ENCODE data around the gene PRR5L. TPM values are rescaled to one million over a fixed set of nuclear protein-coding genes. Genes with fewer than 3 reads are reported as not detected.
A peak's percentile ranks its signal among the peaks of the same experiment; 100 is the strongest.

Gene PRR5L
- total and polyA plus RNA-seq, 9 donors, result 5.9 to 56.3 (median 22.1) TPM

DNA sequence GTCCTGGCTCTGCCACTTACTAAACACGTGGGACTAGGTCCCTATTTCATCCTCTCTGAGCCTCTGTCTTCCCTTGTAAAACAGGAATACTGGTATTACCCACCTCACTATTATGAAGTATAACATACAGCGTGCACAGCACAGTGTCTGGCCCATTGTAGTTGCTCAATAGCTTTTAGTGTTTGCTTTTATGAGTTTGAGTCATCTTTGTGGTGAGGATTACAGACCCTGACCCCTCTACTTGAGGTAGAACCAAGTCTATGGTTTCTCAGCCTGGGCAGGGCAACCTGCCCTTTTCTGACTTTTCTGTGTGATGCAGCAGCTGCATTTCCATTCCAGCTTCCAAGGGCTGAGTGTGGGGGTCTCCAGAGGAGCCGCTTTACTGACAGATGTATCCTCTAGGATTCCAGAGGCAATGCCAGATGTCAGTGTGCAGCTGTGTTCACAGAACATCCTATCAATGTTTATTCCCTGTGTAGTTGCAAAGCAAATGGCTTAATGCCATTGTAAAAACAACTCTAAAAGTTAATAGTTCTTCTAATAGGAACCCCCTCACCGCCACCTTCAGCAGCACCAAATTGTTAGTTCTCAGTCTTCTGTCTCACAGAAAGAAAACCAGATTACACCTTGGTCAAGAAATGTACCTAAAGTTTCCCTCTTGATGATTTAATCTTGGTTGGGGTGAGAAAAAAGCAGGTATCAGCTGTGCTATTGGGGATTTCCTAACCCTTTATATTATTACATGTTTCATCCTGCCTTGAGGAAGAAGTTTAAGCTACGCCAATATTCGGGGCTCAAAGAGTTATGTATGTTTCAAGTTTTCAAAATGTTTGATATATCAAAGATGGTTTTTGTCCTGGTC lies 16.8 kb downstream of the PRR5L start:
- Histone ChIP-seq H3K4me3 (no peak overlapping the region), H3K27me3 (no peaks in the 10 kb centered on the region), H3K27ac (no peak overlapping the region), H3K9me3 (no peaks in the 10 kb centered on the region), H3K36me3 (no peaks in the 10 kb centered on the region), H3K4me1 (ENCODE audit: insufficient read depth) (peaks cover 12% of the 10 kb centered on the region)
- WGBS, 3 donors, result 14 to 38% (median 29%) methylated on average over 6 of the region's 6 CpGs
- peak in 4 of 5 donors; percentile 38 to 67 (median 50) for DNase-seq
- intact Hi-C loops (cut with DNase I), result no loop called here
- TF ChIP-seq, protein P1, sequence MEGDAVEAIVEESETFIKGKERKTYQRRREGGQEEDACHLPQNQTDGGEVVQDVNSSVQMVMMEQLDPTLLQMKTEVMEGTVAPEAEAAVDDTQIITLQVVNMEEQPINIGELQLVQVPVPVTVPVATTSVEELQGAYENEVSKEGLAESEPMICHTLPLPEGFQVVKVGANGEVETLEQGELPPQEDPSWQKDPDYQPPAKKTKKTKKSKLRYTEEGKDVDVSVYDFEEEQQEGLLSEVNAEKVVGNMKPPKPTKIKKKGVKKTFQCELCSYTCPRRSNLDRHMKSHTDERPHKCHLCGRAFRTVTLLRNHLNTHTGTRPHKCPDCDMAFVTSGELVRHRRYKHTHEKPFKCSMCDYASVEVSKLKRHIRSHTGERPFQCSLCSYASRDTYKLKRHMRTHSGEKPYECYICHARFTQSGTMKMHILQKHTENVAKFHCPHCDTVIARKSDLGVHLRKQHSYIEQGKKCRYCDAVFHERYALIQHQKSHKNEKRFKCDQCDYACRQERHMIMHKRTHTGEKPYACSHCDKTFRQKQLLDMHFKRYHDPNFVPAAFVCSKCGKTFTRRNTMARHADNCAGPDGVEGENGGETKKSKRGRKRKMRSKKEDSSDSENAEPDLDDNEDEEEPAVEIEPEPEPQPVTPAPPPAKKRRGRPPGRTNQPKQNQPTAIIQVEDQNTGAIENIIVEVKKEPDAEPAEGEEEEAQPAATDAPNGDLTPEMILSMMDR (IDR thresholded peaks at IDR 0.05), result no peak
- TF ChIP-seq POLR2A (IDR thresholded peaks at IDR 0.05) (no peak), EP300 (IDR thresholded peaks at IDR 0.05) (no peak)

- no peak for DNase-seq
- Histone ChIP-seq H3K9me3 (no peaks in the 10 kb centered on the region), H3K4me1 (ENCODE audit: insufficient read depth) (peaks cover 12% of the 10 kb centered on the region), H3K36me3 (no peaks in the 10 kb centered on the region), H3K27ac (no peak overlapping the region), H3K27me3 (no peaks in the 10 kb centered on the region), H3K4me3 (no peak overlapping the region)
- TF ChIP-seq, protein P1 (IDR thresholded peaks at IDR 0.05), result no peak
- TF ChIP-seq EP300 (IDR thresholded peaks at IDR 0.05) (no peak), POLR2A (IDR thresholded peaks at IDR 0.05) (no peak)
- intact Hi-C loops (cut with DNase I), result no loop called here
- 72 to 78% (median 77%) methylated on average over 3 of the region's 3 CpGs for WGBS, 3 donors
These were observed 17.8 kb downstream of the PRR5L start for GRCh38 chr11:36313750-36314433.

DNA sequence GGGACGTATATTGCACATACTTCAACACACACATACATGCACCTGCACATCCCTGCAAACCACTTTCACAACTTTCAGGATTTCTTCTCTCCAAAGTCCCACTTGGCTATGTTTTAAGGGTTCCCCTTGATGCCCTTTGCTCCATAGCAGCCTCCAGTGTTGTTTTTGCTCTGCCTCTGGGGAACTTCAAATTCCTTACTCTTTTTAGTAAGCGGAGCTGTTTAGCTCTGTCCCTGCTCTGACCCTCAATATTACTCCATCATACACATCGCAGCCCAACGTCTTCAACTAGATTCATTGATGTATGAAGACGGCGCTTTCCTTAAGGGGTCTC lies 18.3 kb downstream of the PRR5L start:
- Histone ChIP-seq H3K36me3 (no peaks in the 10 kb centered on the region), H3K27ac (no peak overlapping the region), H3K4me1 (ENCODE audit: insufficient read depth) (peaks cover 12% of the 10 kb centered on the region), H3K27me3 (no peaks in the 10 kb centered on the region), H3K4me3 (no peak overlapping the region), H3K9me3 (no peaks in the 10 kb centered on the region)
- WGBS, 3 donors, result 61 to 63% (median 63%) methylated on average over 6 of the region's 6 CpGs
- intact Hi-C loops (cut with DNase I), result no loop called here
- no peak for DNase-seq
- TF ChIP-seq EP300 (IDR thresholded peaks at IDR 0.05) (no peak), POLR2A (IDR thresholded peaks at IDR 0.05) (no peak)
- TF ChIP-seq, protein P1 (IDR thresholded peaks at IDR 0.05), result no peak

DNA sequence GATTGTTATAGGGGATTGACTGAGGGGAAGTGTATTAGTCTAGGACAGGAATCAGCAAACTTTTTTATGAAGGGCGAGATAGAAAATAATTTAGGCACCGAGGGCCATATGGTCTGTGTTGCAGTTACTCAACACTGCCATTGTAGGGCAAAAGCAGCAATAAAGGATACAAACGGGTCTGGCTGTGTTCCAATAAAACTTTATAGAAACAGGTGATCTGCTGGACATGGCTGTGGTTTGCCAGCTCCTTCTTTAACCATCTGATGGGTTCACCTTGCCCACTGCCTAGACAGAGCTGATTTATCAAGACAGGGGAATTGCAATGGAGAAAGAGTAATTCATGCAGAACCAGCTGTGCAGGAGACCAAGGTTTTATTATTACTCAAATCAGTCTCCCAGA lies 20.0 kb downstream of the PRR5L start:
- no peak for DNase-seq
- H3K4me3 ChIP-seq, result no peak overlapping the region
- no peaks in the 10 kb centered on the region for H3K27me3 ChIP-seq
- no peaks in the 10 kb centered on the region for H3K36me3 ChIP-seq
- H3K4me1 ChIP-seq (ENCODE audit: insufficient read depth), result peaks cover 12% of the 10 kb centered on the region
- TF ChIP-seq, protein P1 (IDR thresholded peaks at IDR 0.05), result no peak
- TF ChIP-seq EP300 (IDR thresholded peaks at IDR 0.05) (no peak), POLR2A (IDR thresholded peaks at IDR 0.05) (no peak)
- no peak overlapping the region for H3K27ac ChIP-seq
- no peaks in the 10 kb centered on the region for H3K9me3 ChIP-seq
- 79 to 91% (median 84%) methylated on average over 3 of the region's 3 CpGs for WGBS, 3 donors
- intact Hi-C loops (cut with DNase I), result no loop called here

All from ovary (tissue), 9 donors.